Regular cardiac myocyte (primary cell): ENCODE results near the gene MRGPRD. TPM values are rescaled to one million over a fixed set of nuclear protein-coding genes. Genes with fewer than 3 reads are reported as not detected.

Experiments
- total RNA-seq: library from RNA; depleted of rRNA; stranded (reverse); fragments of >200 nt; gene quantifications from 2 replicates; pipeline ENCODE4 v1.2.3, GENCODE V29; 2014

Gene MRGPRD
- total RNA-seq = not detected in 2 replicates

DNA sequence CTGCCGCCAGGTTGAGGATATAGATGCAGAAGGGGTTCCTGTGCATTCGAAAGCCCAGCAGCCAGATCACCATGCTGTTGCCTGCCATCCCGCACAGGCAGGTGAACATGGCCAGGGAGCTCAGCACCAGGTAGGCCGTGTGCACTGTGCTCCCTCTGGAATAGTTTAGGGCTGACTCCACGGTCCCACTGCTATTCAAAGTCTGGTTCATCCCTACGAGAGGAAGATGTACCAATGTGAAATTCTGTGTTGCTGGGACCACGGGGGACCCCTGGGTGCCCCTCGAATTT is at the start of gene MRGPRD:
MRGPRD (minus strand) TSS at position 211 of the 290 bp plus-strand sequence; CDS start at position 211, 0 bp downstream.

GRCh38 chr11:69013009-69013951 is 32.5 kb upstream of the MRGPRD start, which contains the start of gene MRGPRF:
TSS of gene MRGPRF (minus strand) at chr11:69013246. CDS start at chr11:69009901, 3,345 bp downstream.

Other genes with a start within 250 kb of the MRGPRD start
- gene TESMIN, start 229.5 kb downstream of the MRGPRD start, total RNA-seq = under 0.01 and 0.19 TPM in 2 replicates
- gene CPT1A, start 139.1 kb downstream of the MRGPRD start, total RNA-seq = 30.2 and 30.7 TPM in 2 replicates
- 53.0 and 63.6 TPM in 2 replicates for gene MRPL21, start 77.2 kb downstream of the MRGPRD start, total RNA-seq
- gene IGHMBP2, start 77.1 kb downstream of the MRGPRD start, total RNA-seq = 9.3 and 11.3 TPM in 2 replicates
- 9.4 and 10.1 TPM in 2 replicates for gene MRGPRF, start 32.3 kb upstream of the MRGPRD start, total RNA-seq
- 5.9 and 8.7 TPM in 2 replicates for gene TPCN2, start 67.9 kb upstream of the MRGPRD start, total RNA-seq
- under 0.01 and 0.85 TPM in 2 replicates for gene SMIM38, start 174.9 kb upstream of the MRGPRD start, total RNA-seq